VCaP (cell line): Measurements from ENCODE around the gene VWA7.

Source experiments
- H3K27ac ChIP-seq: fragments of 450-650 bp; 2 replicates; pipeline ENCODE4 v1.5.1; 2017
- CTCF ChIP-seq: fragments of 450-650 bp; conservative IDR thresholded peaks from 2 replicates; pipeline ENCODE4 v1.5.1; 2017; ENCODE audit warnings: mild to moderate bottlenecking, moderate library complexity

The VWA7 gene

DNA sequence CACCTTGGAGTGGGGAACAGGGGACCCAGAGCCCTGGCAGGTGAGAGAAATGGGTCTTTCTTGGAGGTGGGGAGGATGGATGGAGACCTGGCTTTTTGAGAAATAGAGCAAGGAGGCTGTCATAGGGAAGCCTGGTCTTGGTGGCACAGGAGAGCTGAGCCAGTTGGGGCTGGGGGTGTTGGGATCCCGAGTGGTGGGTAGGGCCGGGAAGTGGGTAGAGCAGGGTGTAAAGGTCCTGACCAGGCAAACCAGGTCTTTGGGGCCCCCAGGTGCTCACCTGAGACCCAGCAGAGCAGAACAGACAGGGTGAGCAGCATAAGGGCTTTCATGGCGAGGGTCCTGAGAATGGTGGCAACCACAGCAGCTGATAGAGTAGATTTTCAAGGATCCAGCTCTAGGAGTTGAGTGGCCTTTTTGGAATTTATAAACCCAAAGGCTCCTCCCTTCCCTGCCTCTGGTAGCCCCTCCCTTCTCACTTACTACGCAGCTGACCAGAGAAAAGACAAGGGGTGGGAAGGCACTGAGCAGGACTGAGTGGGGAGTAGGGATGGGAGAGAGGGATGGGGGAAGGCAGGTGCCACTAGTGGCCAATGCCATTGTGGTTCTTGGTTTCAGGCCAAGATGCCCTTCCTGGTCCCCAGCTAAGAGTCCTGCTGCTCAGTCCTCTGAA, 55.6 kb downstream of the VWA7 start, which contains the start of gene LY6G6C:
LY6G6C (minus strand) TSS at position 396 of the 670 bp plus-strand sequence; CDS start at position 329, 67 bp downstream.
- no peak within 1 kb of the TSS for H3K27ac ChIP-seq
- TF ChIP-seq CTCF, result no peak

GRCh38 chr6:31720196-31720770, 56.8 kb downstream of the VWA7 start:
- no peak for TF ChIP-seq CTCF
- no peak overlapping the region for H3K27ac ChIP-seq

DNA sequence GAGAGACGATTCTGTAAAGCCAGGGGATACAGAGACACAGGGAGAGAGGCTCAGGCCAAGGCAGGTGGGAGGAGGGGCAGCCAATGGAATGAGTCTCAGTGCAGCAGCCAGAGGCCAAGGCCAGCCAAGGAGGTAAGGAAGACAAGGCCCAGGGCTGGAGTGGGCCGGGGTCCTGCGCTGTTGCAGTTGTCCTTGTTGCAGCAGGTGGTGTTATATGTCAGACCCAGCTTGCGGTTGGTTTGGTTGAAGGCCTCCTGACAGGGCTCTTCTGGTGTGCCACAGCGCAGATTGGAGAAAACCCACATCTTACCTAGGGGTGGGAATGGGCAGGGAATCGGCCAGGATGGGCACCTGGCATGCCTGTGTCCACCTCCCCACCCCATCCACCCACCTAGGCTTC, 58.1 kb downstream of the VWA7 start:
- peak overlapping the region; percentile 77 for H3K27ac ChIP-seq
- no peak for TF ChIP-seq CTCF

- no peak for TF ChIP-seq CTCF
- peak overlapping the region; percentile 77 for H3K27ac ChIP-seq
These were observed 58.9 kb downstream of the VWA7 start for GRCh38 chr6:31718265-31718664.

GRCh38 chr6:31717499-31718222, 59.5 kb downstream of the VWA7 start:
- peak overlapping the region; percentile 77 for H3K27ac ChIP-seq
- TF ChIP-seq CTCF, result no peak
